NCI-H69 (cell line): ENCODE measurements around the gene MTCH1.

Experiments
- DNase-seq: peaks from one replicate; lab custom pipeline; 2025; lab: John Stamatoyannopoulos, UW

MTCH1 gene

GRCh38 chr6:36970892-36971842 lies 14.8 kb downstream of the MTCH1 start:
- DNase-seq: no peak

- no peak for DNase-seq
Observed at GRCh38 chr6:36969988-36970891, 15.8 kb downstream of the MTCH1 start.

GRCh38 chr6:36969240-36969691 lies 16.7 kb downstream of the MTCH1 start:
- DNase-seq: no peak

DNA sequence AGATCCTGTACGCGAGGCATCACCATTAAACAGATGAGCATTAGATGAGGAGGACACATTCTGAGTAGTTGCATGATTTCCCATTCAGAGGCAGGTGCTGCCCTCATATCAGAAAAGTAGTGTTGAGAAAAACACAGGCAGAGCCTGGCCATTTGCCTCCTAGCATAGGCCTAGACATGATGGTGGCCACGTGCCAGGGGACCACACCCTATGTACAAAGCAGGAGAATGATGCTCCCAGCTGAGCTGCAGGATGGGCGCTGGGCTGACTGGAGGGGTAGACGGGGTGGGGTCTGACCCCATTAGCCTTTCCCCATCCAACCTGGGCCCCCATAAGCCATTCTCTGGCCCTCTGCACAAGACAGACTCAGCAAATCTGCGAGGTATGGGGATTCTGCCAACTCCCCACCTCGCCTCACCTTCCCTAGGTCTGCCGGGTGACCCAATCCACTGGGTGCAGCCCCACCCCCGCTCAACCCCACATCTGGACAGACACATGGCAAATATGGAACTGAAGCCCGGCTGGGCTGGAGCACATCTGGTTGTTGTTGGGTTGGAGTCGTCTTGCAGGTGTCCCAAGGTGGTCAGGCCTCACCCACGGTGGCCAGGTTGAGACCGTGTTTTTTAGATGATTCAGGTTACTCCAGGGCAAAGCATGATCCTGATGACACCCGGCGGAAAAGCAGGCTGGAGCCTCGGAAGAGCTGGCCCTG lies 17.6 kb downstream of the MTCH1 start:
- DNase-seq: peak; percentile 62

GRCh38 chr6:36967757-36968156 lies 18.2 kb downstream of the MTCH1 start:
- no peak for DNase-seq

- no peak for DNase-seq
Observed at GRCh38 chr6:36967301-36967700, 18.7 kb downstream of the MTCH1 start.

GRCh38 chr6:36964908-36965307 lies 21.1 kb downstream of the MTCH1 start:
- DNase-seq: no peak

- no peak for DNase-seq
Observed at GRCh38 chr6:36964349-36964748, 21.6 kb downstream of the MTCH1 start.

DNA sequence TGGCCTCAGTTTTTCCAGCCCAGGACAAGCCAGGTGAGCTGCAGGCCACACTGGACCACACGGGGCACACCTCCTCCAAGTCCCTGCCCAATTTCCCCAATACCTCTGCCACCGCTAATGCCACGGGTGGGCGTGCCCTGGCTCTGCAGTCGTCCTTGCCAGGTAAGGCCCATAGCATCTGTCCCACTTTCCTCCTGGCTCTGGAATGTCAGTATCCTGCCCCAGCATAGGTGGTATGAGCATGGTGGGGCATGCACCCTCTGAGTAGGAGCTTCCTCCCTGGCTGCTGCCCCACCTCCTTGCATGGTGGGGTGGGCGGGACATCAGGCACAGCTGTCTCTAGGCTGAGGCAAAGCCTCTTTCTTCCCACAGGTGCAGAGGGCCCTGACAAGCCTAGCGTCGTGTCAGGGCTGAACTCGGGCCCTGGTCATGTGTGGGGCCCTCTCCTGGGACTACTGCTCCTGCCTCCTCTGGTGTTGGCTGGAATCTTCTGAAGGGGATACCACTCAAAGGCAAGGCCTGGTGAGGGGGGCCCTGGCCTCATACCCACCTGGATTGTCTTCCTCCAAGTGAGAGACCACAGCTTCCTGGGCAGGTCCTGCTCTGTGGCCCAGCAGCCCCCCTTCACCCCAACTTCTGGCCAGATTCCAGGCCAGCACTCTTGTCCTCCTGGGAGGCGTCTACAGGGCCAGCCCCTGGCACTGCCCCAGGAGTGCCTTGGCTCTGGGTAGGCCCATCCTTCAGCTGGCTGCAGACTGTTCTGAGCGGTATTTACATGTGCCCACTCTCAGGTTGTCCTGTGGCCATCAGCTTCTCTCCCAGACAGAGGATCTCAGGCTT lies 22.3 kb downstream of the MTCH1 start:
- DNase-seq: peak; percentile 58

DNA sequence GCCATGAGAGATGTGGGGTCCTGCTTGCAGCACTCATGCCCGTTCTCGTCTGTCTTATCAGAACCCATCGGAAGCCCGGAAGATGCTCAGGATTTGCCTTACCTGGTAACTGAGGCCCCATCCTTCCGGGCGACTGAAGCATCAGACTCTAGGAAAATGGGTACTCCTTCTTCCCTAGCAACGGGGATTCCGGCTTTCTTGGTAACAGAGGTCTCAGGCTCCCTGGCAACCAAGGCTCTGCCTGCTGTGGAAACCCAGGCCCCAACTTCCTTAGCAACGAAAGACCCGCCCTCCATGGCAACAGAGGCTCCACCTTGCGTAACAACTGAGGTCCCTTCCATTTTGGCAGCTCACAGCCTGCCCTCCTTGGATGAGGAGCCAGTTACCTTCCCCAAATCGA lies 23.1 kb downstream of the MTCH1 start:
- peak; percentile 69 for DNase-seq

DNA sequence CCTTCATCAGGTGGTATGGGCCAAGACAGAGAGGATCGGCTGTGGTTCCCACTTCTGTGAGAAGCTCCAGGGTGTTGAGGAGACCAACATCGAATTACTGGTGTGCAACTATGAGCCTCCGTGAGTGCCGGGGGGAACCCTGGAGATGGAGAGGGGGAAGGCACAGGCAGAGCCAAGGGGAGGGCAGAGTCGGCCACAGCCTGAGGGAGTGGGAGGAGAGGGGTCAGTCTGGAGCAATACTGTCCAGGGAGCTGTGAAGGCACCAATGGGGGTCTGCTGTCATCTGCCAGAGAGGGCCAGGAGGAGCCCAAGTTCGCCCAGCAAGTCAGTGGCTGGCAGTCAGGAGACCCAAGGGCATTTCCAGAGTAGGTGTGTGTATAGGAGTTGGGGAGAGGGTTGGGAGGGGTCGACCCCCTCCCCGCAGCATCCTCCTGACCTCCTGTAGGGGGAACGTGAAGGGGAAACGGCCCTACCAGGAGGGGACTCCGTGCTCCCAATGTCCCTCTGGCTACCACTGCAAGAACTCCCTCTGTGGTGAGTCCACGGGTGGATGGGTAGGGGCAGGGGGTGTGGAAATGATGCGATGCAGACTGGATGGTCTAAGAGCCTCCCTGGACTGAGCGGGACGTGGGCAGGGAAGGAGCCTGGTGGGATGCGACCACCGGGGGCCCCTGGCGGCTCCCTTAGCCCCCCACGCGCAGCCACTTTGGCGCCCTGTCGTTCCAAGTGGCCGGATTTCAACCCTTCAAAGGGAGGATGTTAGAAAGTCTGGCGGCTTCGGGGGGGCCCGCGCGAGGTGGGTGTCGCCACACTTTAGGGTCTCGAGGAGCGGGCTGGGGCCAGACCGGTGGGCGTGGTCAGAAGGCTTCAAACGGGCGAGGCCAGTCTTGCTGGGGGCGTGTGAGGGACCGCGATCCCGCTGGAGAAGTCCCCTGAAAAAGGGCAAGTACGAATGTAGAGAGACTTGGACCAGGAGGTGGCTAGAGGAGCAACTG lies 24.3 kb downstream of the MTCH1 start:
- no peak for DNase-seq

DNA sequence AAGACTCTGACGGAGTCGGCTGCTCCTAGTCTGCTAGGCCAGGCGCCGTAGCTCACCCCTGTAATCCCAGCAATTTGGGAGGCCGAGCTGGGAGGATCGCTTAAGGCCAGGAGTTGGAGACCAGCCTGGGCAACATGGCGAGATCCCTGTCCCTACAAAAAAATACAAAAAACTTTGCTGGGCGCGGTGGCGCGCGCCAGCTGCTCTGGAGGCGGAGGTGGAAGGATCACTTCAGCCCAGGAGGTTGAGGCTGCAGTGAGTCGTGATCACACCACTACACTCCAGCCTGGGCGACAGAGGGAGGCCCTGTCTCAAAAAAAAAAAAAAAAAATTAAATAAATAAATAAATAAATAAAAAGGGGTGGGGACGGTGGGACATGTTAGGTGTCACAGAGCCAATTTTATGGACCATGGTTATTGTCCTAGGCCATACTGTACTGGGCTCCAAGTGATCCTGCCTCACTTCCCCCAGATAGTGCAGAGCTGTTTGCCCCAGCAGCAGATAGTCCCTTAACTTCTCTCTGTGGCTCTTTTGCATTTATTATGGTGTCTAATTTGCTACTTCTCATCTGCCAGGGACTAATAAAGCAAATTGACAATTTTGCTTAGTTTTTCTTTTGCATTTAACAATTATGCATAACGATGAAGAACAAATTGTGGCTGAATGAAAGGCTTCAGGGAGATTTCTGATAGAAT lies 26.3 kb downstream of the MTCH1 start:
- DNase-seq: no peak

- no peak for DNase-seq
Observed at GRCh38 chr6:36958775-36959554, 27.0 kb downstream of the MTCH1 start.

DNA sequence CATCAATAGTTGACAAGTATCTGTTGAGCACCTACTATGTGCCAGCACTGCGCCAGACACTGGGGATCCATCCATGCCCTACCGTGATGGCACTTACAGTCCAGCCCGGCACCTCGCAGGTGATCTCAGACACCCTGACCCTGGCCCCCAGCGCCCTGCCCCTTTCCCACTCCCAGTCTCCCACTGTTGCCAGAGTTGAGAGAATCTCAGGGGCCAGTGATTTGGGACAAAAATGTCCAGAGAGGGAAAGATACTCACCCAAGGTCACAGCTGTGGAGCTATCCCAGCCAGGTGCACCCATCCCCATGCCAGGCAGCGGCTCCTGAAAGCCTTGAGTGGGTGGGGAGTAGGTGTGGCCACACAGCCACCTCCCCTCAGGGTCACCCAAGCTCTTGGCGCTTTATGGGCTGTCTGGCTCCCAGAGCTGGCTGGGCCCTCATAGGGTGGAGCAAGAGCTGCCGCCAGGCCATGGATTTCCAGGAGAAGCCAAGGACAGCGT lies 28.2 kb downstream of the MTCH1 start:
- DNase-seq: no peak

DNA sequence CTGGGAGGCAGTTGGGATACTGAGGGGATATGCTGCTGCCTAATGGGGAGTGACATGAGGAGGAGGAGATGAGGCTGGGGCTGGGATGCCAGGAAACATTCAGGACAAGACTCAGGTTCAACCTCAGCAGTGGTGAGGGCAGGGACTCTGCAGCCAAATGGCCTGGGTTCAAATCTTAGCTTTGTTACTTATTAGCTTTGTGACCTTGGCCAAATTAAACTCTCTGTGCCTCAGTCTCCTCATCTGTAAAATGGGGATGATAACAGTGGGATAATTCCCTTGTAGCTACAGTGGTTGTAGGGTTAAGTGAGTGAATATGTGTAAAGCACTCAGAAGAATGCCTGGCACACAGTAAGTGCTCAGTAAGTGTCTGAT lies 29.6 kb downstream of the MTCH1 start:
- DNase-seq: no peak

GRCh38 chr6:36955671-36956445 lies 30.1 kb downstream of the MTCH1 start:
- DNase-seq: peak; percentile 44

DNA sequence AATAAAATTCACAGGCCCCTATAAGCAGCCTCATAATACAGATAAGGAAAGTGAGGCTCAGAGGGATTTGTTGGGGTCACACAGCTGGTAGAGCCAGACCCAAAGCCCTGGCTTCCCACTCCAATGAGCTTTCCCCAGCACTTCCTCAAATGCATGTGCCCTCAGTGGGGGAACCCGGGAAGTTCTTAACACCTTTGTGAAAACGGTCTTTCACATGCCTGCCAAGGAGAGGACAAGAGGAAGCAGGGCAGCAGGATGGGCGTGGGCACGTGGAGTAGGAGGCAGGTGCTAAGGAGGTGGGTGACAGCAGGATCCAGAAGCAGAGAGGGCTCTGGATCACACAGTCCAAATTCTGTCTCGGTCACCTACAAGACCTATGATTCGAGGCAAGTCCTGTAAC lies 30.9 kb downstream of the MTCH1 start:
- DNase-seq: no peak
